Stimulated activated CD8-positive, alpha-beta memory T cell treated with anti-CD3 and anti-CD28 coated beads, Interleukin-12 subunit alpha, Interleukin-12 subunit beta, amount 100 ng/mL, for 24 hours (primary cell): ENCODE measurements around the gene SNX2.

ENCODE experiments used
- DNase-seq: peaks from one replicate; pipeline ENCODE4 v3.0.0-alpha.2; 2020; ENCODE audit errors: extremely low read depth

Gene SNX2

GRCh38 chr5:122772446-122772845 is 2.4 kb upstream of the SNX2 start:
- DNase-seq, result no peak

- DNase-seq, result no peak
These were observed 1.3 kb upstream of the SNX2 start for GRCh38 chr5:122773619-122774018.

GRCh38 chr5:122774519-122774860 is 390 bp upstream of the SNX2 start:
- no peak for DNase-seq

GRCh38 chr5:122775550-122776542 is 966 bp downstream of the SNX2 start:
- DNase-seq, result no peak

GRCh38 chr5:122778157-122778556 is 3.3 kb downstream of the SNX2 start:
- no peak for DNase-seq

GRCh38 chr5:122779451-122779850 is 4.6 kb downstream of the SNX2 start:
- DNase-seq, result no peak

GRCh38 chr5:122780296-122780695 is 5.4 kb downstream of the SNX2 start:
- DNase-seq, result no peak

- DNase-seq, result no peak
These were observed 6.6 kb downstream of the SNX2 start for GRCh38 chr5:122781465-122781864.

GRCh38 chr5:122785294-122785693 is 10.4 kb downstream of the SNX2 start:
- DNase-seq, result no peak

- no peak for DNase-seq
These were observed 13.5 kb downstream of the SNX2 start for GRCh38 chr5:122788371-122788770.

GRCh38 chr5:122788996-122789395 is 14.1 kb downstream of the SNX2 start:
- no peak for DNase-seq

- DNase-seq, result no peak
These were observed 14.7 kb downstream of the SNX2 start for GRCh38 chr5:122789461-122790171.

- no peak for DNase-seq
These were observed 15.6 kb downstream of the SNX2 start for GRCh38 chr5:122790354-122791103.

- no peak for DNase-seq
These were observed 30.6 kb downstream of the SNX2 start for GRCh38 chr5:122805481-122805880.

GRCh38 chr5:122810405-122810804 is 35.5 kb downstream of the SNX2 start:
- no peak for DNase-seq

- DNase-seq, result no peak
These were observed 40.4 kb downstream of the SNX2 start for GRCh38 chr5:122815218-122815767.

GRCh38 chr5:122816756-122817155 is 41.9 kb downstream of the SNX2 start:
- no peak for DNase-seq

- DNase-seq, result no peak
These were observed 57.1 kb downstream of the SNX2 start for GRCh38 chr5:122831984-122832383.

GRCh38 chr5:122835681-122836080 is 60.8 kb downstream of the SNX2 start:
- no peak for DNase-seq

GRCh38 chr5:122836947-122837346 is 62.1 kb downstream of the SNX2 start:
- no peak for DNase-seq

GRCh38 chr5:122839731-122840130 is 64.9 kb downstream of the SNX2 start:
- DNase-seq, result no peak

GRCh38 chr5:122842016-122842580 is 67.2 kb downstream of the SNX2 start:
- no peak for DNase-seq
